ENCODE measurements around the gene LTC4S.

Gene LTC4S

DNA sequence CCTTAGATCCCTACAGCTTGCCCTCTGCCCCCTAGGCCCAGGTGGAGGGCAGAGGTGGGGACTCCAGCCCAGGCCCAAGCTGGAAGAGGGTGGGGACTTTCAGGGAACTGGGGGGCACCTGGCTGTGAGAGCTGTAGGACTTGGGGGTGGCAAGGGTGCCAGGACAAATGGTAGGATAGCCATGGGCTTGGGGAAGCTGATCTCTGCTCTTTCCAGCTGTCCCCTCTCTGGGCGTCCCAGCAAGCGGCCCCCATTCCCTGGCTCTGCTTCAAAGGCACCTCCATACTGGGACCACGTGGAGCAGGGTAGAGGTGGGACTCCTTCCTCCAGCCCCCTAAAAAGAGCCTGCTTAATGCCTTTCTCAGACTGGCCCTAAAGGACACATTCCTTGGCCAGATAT is 385 bp downstream of the LTC4S start:
- DNase-seq (ENCODE audit: extremely low spot score) = no peak
- ChIA-PET POLR2A (no interaction called here), CTCF (interaction anchor here (1.0 to 1.7 kb wide), 2 partner anchors 31 kb away, joined by 4 to 8 read pairs; no protein-coding TSS in a partner anchor)
- TF ChIP-seq NFRKB (IDR thresholded peaks at IDR 0.05) = no peak
- no peak for TF ChIP-seq L3MBTL2 (conservative IDR thresholded peaks at IDR 0.05)
- no peak for TF ChIP-seq ARNT (IDR thresholded peaks at IDR 0.05)
- TF ChIP-seq SP1 (IDR thresholded peaks at IDR 0.05) = no peak
- TF ChIP-seq FOXM1 (IDR thresholded peaks at IDR 0.05; ENCODE audit: borderline replicate concordance) = no peak
- TF ChIP-seq TARDBP (IDR thresholded peaks at IDR 0.05) = no peak
- TF ChIP-seq, protein P1, sequence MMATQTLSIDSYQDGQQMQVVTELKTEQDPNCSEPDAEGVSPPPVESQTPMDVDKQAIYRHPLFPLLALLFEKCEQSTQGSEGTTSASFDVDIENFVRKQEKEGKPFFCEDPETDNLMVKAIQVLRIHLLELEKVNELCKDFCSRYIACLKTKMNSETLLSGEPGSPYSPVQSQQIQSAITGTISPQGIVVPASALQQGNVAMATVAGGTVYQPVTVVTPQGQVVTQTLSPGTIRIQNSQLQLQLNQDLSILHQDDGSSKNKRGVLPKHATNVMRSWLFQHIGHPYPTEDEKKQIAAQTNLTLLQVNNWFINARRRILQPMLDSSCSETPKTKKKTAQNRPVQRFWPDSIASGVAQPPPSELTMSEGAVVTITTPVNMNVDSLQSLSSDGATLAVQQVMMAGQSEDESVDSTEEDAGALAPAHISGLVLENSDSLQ (IDR thresholded peaks at IDR 0.05) = no peak
- no peak for TF ChIP-seq SUZ12 (IDR thresholded peaks at IDR 0.05)
- TF ChIP-seq BHLHE40 (IDR thresholded peaks at IDR 0.05; ENCODE audit: borderline replicate concordance) = no peak
- no peak for TF ChIP-seq ELF4 (IDR thresholded peaks at IDR 0.05)

DNA sequence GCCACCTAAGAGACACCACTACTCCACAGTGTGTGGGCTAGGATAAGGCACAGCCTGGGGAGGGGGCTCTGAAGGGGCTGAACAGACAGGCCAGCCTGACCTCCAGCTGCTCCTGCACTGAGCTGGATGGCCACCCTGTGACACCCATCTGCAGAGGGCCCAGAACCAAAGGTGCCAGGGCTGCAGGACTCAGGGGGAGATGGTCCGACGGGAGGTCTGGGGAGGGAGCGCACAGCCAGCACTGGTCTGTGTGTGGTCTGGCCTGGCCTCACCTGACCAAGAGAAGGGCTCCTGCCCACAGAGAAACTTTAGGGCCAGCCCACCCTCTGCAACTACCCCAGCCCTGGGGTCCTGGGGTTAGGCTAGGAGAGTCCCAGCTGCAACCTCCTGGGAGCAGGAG is 789 bp downstream of the LTC4S start:
- DNase-seq (ENCODE audit: extremely low spot score) = no peak
- ChIA-PET CTCF (interaction anchor here (1.7 kb wide), 1 partner anchor 31 kb away, joined by 8 read pairs; no protein-coding TSS in a partner anchor), POLR2A (no interaction called here)
- TF ChIP-seq L3MBTL2 (conservative IDR thresholded peaks at IDR 0.05) (no peak), BHLHE40 (IDR thresholded peaks at IDR 0.05; ENCODE audit: borderline replicate concordance) (no peak), FOXK2 (IDR thresholded peaks at IDR 0.05) (no peak), SP1 (IDR thresholded peaks at IDR 0.05) (no peak), HDGF (IDR thresholded peaks at IDR 0.05; ENCODE audit: borderline replicate concordance) (no peak), ARNT (IDR thresholded peaks at IDR 0.05) (no peak)
- TF ChIP-seq, protein P1 (IDR thresholded peaks at IDR 0.05) = no peak

DNA sequence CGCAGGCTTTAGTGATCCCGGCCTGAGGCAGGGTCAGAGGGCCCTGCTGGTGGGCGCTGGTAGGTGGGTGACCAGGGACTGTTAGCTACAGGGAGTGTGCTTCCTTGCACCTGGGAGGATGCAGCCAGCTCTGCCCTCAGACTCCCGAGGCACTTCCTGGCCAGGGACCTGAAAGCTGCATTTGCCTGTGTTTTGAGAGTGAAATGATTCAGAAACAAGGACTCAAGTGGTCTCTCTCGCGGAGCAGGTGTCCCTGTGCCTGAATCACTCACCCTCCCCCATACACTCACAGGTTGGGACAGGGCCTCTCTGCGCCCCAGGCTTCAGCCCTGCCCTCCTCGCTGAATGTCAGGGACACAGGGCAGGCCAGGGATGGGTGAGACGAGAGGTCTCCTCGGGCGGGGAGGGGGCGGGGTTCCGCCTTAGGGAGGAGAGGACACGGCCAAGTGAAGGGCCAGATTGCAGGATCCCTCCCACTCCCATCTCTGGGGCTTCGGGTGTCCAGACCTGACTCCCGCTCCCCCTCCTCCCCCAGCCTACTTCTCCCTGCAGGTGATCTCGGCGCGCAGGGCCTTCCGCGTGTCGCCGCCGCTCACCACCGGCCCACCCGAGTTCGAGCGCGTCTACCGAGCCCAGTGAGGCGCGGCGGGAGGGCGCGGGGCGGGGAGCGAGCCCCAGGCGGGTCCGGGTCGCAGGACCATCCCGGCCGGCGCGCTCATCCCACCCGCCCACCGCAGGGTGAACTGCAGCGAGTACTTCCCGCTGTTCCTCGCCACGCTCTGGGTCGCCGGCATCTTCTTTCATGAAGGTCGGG is 1.5 kb downstream of the LTC4S start:
- TF ChIP-seq TARDBP (IDR thresholded peaks at IDR 0.05) (no peak), FOXK2 (IDR thresholded peaks at IDR 0.05) (no peak), HDGF (IDR thresholded peaks at IDR 0.05; ENCODE audit: borderline replicate concordance) (no peak), ZNF384 (IDR thresholded peaks at IDR 0.05) (no peak), L3MBTL2 (conservative IDR thresholded peaks at IDR 0.05) (no peak), NFRKB (IDR thresholded peaks at IDR 0.05) (no peak), ELF4 (IDR thresholded peaks at IDR 0.05) (no peak), LEF1 (IDR thresholded peaks at IDR 0.05; ENCODE audit: borderline replicate concordance) (no peak), FOXA1 (IDR thresholded peaks at IDR 0.05) (no peak), SP1 (IDR thresholded peaks at IDR 0.05) (no peak), CTBP1 (IDR thresholded peaks at IDR 0.05; ENCODE audit: borderline replicate concordance) (no peak), FOXM1 (IDR thresholded peaks at IDR 0.05; ENCODE audit: borderline replicate concordance) (no peak), SUZ12 (IDR thresholded peaks at IDR 0.05) (no peak), BHLHE40 (IDR thresholded peaks at IDR 0.05; ENCODE audit: borderline replicate concordance) (no peak), ARNT (IDR thresholded peaks at IDR 0.05) (no peak)
- TF ChIP-seq, protein P1 (IDR thresholded peaks at IDR 0.05) = no peak
- POLR2A ChIA-PET = no interaction called here
- CTCF ChIA-PET = interaction anchor here (1.7 kb wide), 1 partner anchor 32 kb away, joined by 8 read pairs; no protein-coding TSS in a partner anchor
- peak; percentile 49 for DNase-seq (ENCODE audit: extremely low spot score)

DNA sequence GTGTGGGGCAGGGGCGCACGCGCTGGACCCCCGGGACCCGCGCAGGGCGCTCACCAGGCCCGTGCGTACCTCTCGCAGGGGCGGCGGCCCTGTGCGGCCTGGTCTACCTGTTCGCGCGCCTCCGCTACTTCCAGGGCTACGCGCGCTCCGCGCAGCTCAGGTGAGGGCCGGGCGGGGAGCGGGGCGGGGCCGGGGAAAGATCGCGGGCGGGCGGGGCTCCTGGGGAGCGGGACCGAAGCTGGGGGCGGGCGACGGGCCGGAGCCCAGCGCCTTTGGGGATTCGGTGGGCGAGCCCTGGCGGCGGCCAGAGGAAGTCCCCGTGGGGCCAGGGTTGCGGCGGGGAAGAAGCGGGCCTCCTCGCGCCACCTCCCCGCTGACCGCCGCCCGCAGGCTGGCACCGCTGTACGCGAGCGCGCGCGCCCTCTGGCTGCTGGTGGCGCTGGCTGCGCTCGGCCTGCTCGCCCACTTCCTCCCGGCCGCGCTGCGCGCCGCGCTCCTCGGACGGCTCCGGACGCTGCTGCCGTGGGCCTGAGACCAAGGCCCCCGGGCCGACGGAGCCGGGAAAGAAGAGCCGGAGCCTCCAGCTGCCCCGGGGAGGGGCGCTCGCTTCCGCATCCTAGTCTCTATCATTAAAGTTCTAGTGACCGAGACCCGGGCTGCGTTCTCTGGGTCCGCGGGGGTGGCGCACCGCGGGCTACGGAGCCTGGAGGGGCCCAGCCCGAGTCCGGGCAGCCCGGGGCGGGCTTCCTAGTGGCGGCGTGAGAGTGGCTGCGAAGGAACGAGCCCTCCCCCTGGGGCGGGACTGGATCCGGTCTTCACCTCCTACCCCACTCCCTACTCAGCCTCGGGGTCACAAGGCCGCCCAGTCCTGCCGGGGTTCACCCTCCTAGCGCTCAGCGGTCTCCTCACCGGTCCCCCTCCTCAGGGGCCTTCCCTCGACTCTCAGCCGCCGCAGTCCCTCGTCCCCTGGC is 2.4 kb downstream of the LTC4S start:
- TF ChIP-seq CTBP1 (IDR thresholded peaks at IDR 0.05; ENCODE audit: borderline replicate concordance) = no peak
- no peak for TF ChIP-seq L3MBTL2 (conservative IDR thresholded peaks at IDR 0.05)
- no peak for TF ChIP-seq FOXA1 (IDR thresholded peaks at IDR 0.05)
- no peak for TF ChIP-seq ELF4 (IDR thresholded peaks at IDR 0.05)
- TF ChIP-seq ZNF384 (IDR thresholded peaks at IDR 0.05) = no peak
- TF ChIP-seq, protein P1 (IDR thresholded peaks at IDR 0.05) = no peak
- CTCF ChIA-PET = interaction anchor here (0.7 to 1.7 kb wide), 2 partner anchors 33 to 206 kb away, joined by 3 to 8 read pairs; no protein-coding TSS in a partner anchor
- POLR2A ChIA-PET = interaction anchor here (0.8 kb wide), 1 partner anchor 413 kb away, joined by 3 read pairs; the partner anchor contains the start of gene RASGEF1C
- DNase-seq (ENCODE audit: extremely low spot score) = peak; percentile 82

Data from HEK293T (cell line).